HepG2 (cell line): ENCODE measurements around the gene DHX34. TPM values are rescaled to one million over a fixed set of nuclear protein-coding genes. Genes with fewer than 3 reads are reported as not detected.

Experiments
- EHMT2 ChIP-seq: fragments of 200-600 bp; sonication (generic); IDR thresholded peaks from 2 replicates; pipeline ENCODE4 v1.7.0; 2017; ENCODE audit warnings: antibody characterized with exemption, low read depth, low read length, borderline replicate concordance
- GABPA ChIP-seq, 2 experiments: IDR thresholded peaks; 2 replicates each; pipeline ENCODE4 v1.6.1; 2011 to 2016; ENCODE audit warnings: low read depth in 2 of 2, low read length in 1 of 2, missing biosample characterization in 1 of 2, missing genetic modification characterization in 1 of 2
- HDAC1 ChIP-seq: sonication (generic); formaldehyde crosslinking; IDR thresholded peaks from 2 replicates; pipeline ENCODE4 v1.5.1; 2020; ENCODE audit warnings: mild to moderate bottlenecking, missing genetic modification reagents
- KAT2B ChIP-seq: fragments of 150-350 bp; IDR thresholded peaks from 2 replicates; pipeline ENCODE4 v1.6.1; 2014; ENCODE audit warnings: low read depth, low read length, borderline replicate concordance
- MXD3 ChIP-seq: IDR thresholded peaks from 2 replicates; pipeline ENCODE4 v1.6.1; 2016; ENCODE audit warnings: mild to moderate bottlenecking, missing biosample characterization, missing genetic modification reagents
- NFIC ChIP-seq: IDR thresholded peaks from 2 replicates; pipeline ENCODE4 v1.6.1; 2012; ENCODE audit warnings: mild to moderate bottlenecking, low read length, inconsistent platforms
- RARA ChIP-seq: IDR thresholded peaks from 2 replicates; pipeline ENCODE4 v1.6.1; 2016; ENCODE audit warnings: missing genetic modification reagents, missing compliant biosample characterization
- RXRA ChIP-seq: sonication (generic); formaldehyde crosslinking; IDR thresholded peaks from 2 replicates; pipeline ENCODE4 v1.5.1; 2020; ENCODE audit warnings: missing genetic modification reagents
- SMAD3 ChIP-seq: sonication (generic); formaldehyde crosslinking; IDR thresholded peaks from 2 replicates; pipeline ENCODE4 v1.4.0; 2020; ENCODE audit warnings: missing genetic modification reagents
- SRY ChIP-seq: sonication (generic); formaldehyde crosslinking; IDR thresholded peaks from 2 replicates; pipeline ENCODE4 v1.8.0; 2022; ENCODE audit warnings: mild to moderate bottlenecking, missing genetic modification reagents
- TGIF2 ChIP-seq: IDR thresholded peaks from 2 replicates; pipeline ENCODE4 v1.6.1; 2016; ENCODE audit warnings: control low read depth, missing compliant biosample characterization
- TMF1 ChIP-seq: sonication (generic); formaldehyde crosslinking; IDR thresholded peaks from 2 replicates; pipeline ENCODE4 v1.8.1; 2022; ENCODE audit warnings: low read depth, missing genetic modification reagents
- ZBTB26 ChIP-seq: IDR thresholded peaks from 2 replicates; pipeline ENCODE4 v1.6.1; 2016; ENCODE audit warnings: missing compliant biosample characterization, missing genetic modification reagents, borderline replicate concordance
- ZBTB49 ChIP-seq: sonication (generic); formaldehyde crosslinking; IDR thresholded peaks from 2 replicates; pipeline ENCODE4 v1.4.0; 2020; ENCODE audit warnings: missing genetic modification reagents, borderline replicate concordance
- ZNF501 ChIP-seq: sonication (generic); formaldehyde crosslinking; IDR thresholded peaks from 2 replicates; pipeline ENCODE4 v1.5.1; 2020; ENCODE audit warnings: mild to moderate bottlenecking, moderate library complexity, missing genetic modification reagents
- ZNF567 ChIP-seq: sonication (generic); formaldehyde crosslinking; IDR thresholded peaks from 2 replicates; pipeline ENCODE4 v1.8.1; 2023; ENCODE audit warnings: mild to moderate bottlenecking, missing genetic modification reagents, borderline replicate concordance
- ZNF792 ChIP-seq: IDR thresholded peaks from 2 replicates; pipeline ENCODE4 v1.6.1; 2016
- polyA plus RNA-seq, 8 experiments: library from polyadenylated mRNA; depleted of rRNA in 3 of 8; stranded (reverse) in 7 of 8; unstranded in 1 of 8; fragments of >200 nt; fragmentation: Illumina TruSeq in 4 of 8; extraction: Trizol in 4 of 8; gene quantifications; 2 replicates each; pipeline versions ENCODE4 v1.2.1 to v1.2.3, GENCODE V29; 2011 to 2016; ENCODE audit warnings: low read depth in 4 of 8, missing spikeins in 1 of 8, mixed read lengths in 1 of 8; ENCODE audit not compliant: insufficient read depth in 1 of 8
- total RNA-seq, 5 experiments: library from RNA; depleted of rRNA; stranded (reverse); fragments of >200 nt; fragmentation: Illumina TruSeq; extraction: Trizol; gene quantifications; 2 replicates each; pipeline ENCODE4 v1.2.3, GENCODE V29; 2016; ENCODE audit warnings: low read depth in 1 of 5
- TF ChIP-seq, protein P1 (sequence below): IDR thresholded peaks from 2 replicates; pipeline ENCODE4 v1.4.0; 2020; ENCODE audit warnings: mild to moderate bottlenecking, missing genetic modification reagents

DHX34 gene
- total and polyA plus RNA-seq, 2 of the 13 experiments (the other 11 are each of a cell fraction or from before 2014, with no cell fraction given), result 9.2 to 12.0 TPM

DNA sequence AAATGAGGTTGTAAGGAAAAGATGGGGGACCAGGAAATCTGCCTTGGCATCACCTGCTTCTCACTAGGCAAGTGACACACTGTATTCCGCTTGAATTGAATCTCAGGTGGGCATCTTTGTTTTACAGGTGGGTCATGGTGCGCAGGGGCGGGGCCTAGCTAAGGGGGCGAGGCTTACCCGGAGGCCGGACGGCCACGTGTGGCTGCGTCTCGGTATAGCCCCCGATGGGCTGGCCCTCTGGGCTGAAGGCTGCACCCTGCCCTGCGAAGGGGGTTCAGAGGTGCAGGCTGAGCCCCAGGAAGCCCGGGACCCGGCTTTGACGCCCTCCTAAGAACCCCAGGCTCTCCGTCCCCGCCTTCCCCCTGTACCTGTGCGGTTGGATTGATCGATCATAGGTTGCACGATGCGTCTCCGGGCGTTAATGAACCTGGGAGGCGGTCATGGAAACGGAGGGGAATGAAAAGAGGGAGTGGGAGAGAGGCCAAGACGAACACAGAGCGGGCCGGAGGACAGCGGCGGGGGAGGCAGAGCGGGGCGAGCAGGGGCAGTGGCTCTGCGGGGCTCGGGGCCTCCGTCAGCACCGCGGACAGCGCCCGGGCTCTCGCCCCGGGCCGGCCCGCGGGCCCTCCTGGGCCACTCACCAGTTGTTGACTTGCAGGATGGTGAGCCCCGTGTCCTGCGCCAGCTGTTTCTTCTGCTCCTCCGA is 57.7 kb downstream of the DHX34 start (continued):
- no peak for TF ChIP-seq ZBTB49 (CRISPR knock-in tag)
- TF ChIP-seq RARA (CRISPR knock-in tag), result peak; percentile 45; the same call in 1 of the 2 replicates
- TF ChIP-seq ZBTB26 (CRISPR knock-in tag), result peak; percentile 30; the same call in 1 of the 2 replicates
- TF ChIP-seq MXD3 (CRISPR knock-in tag), result peak; percentile 88
- TF ChIP-seq KAT2B, result no peak
- TF ChIP-seq EHMT2, result peak; percentile 63; the same call in 1 of the 2 replicates
- TF ChIP-seq GABPA (IDR thresholded peaks at IDR 0.05; ENCODE audit: low read depth, low read length), result no peak
- TF ChIP-seq GABPA (CRISPR knock-in tag; IDR thresholded peaks at IDR 0.05; ENCODE audit: low read depth), result no peak
- TF ChIP-seq HDAC1 (CRISPR knock-in tag), result peak; percentile 31; the same call in 1 of the 2 replicates
- TF ChIP-seq NFIC, result no peak
- 0 out of 2 replicates have a peak, but pooled peaks have one; percentile 49 for TF ChIP-seq TGIF2 (CRISPR knock-in tag)
- TF ChIP-seq, protein P1, sequence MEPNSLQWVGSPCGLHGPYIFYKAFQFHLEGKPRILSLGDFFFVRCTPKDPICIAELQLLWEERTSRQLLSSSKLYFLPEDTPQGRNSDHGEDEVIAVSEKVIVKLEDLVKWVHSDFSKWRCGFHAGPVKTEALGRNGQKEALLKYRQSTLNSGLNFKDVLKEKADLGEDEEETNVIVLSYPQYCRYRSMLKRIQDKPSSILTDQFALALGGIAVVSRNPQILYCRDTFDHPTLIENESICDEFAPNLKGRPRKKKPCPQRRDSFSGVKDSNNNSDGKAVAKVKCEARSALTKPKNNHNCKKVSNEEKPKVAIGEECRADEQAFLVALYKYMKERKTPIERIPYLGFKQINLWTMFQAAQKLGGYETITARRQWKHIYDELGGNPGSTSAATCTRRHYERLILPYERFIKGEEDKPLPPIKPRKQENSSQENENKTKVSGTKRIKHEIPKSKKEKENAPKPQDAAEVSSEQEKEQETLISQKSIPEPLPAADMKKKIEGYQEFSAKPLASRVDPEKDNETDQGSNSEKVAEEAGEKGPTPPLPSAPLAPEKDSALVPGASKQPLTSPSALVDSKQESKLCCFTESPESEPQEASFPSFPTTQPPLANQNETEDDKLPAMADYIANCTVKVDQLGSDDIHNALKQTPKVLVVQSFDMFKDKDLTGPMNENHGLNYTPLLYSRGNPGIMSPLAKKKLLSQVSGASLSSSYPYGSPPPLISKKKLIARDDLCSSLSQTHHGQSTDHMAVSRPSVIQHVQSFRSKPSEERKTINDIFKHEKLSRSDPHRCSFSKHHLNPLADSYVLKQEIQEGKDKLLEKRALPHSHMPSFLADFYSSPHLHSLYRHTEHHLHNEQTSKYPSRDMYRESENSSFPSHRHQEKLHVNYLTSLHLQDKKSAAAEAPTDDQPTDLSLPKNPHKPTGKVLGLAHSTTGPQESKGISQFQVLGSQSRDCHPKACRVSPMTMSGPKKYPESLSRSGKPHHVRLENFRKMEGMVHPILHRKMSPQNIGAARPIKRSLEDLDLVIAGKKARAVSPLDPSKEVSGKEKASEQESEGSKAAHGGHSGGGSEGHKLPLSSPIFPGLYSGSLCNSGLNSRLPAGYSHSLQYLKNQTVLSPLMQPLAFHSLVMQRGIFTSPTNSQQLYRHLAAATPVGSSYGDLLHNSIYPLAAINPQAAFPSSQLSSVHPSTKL, result peak; percentile 17; the same call in 1 of the 2 replicates
- TF ChIP-seq ZNF501 (CRISPR knock-in tag), result 0 out of 2 replicates have a peak, but pooled peaks have one; percentile 26
- TF ChIP-seq TMF1, result 0 out of 2 replicates have a peak, but pooled peaks have one; percentile 53
- TF ChIP-seq SMAD3 (CRISPR knock-in tag), result peak; percentile 61; the same call in 1 of the 2 replicates
- TF ChIP-seq ZNF792 (CRISPR knock-in tag), result peak; percentile 47; the same call in 1 of the 2 replicates
- TF ChIP-seq ZNF567, result no peak
- no peak for TF ChIP-seq RXRA (CRISPR knock-in tag)
- 0 out of 2 replicates have a peak, but pooled peaks have one; percentile 55 for TF ChIP-seq SRY
